GM10266 (cell line): ENCODE data around the gene NR3C2.

Source experiments
- DNase-seq: peaks from one replicate; pipeline ENCODE4 v3.0.0; 2012; ENCODE audit errors: extremely low spot score
- TF ChIP-seq, protein P1 (sequence below): IDR thresholded peaks from 2 replicates; pipeline ENCODE4 v1.5.1; 2012; ENCODE audit warnings: mild to moderate bottlenecking, low read depth; ENCODE audit not compliant: control insufficient read depth, insufficient read depth; ENCODE audit errors: missing control alignments

NR3C2 gene

DNA sequence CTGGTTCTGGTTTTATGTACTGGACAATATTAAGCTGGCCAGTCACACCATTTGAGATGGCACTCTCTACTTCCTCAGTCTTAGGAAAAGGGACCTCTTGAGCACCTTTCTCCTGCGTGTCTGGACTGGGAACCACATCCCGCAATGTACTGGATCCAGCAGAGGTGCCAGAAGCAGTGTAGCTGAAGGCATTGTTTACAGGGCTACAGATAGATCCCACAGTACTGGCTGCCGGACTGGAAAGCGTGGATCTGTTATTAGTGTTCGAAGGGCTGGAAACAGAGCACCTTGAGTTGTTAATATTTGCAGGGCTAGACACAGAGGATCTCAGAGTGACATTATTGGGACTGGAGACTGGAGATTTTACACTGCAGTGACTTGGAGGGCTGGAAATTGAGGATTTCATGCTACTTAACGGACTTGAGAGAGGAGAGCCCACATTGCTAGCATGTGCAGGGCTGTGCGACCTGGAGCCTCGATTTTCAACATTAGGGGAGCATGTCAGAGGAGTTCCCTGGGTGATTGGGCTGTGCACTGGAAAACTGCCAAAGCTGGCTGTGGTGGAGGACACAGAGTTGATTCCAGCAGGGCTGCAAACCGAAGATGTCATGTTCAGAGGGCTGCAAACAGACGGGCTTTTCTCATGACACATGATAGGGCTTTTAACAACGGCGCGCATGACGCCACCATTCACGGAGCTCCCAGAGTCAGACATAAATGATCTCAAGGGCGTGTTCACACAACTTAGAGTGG, 6.4 kb downstream of the NR3C2 start:
- DNase-seq = no peak
- TF ChIP-seq, protein P1, sequence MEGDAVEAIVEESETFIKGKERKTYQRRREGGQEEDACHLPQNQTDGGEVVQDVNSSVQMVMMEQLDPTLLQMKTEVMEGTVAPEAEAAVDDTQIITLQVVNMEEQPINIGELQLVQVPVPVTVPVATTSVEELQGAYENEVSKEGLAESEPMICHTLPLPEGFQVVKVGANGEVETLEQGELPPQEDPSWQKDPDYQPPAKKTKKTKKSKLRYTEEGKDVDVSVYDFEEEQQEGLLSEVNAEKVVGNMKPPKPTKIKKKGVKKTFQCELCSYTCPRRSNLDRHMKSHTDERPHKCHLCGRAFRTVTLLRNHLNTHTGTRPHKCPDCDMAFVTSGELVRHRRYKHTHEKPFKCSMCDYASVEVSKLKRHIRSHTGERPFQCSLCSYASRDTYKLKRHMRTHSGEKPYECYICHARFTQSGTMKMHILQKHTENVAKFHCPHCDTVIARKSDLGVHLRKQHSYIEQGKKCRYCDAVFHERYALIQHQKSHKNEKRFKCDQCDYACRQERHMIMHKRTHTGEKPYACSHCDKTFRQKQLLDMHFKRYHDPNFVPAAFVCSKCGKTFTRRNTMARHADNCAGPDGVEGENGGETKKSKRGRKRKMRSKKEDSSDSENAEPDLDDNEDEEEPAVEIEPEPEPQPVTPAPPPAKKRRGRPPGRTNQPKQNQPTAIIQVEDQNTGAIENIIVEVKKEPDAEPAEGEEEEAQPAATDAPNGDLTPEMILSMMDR = no peak

DNA sequence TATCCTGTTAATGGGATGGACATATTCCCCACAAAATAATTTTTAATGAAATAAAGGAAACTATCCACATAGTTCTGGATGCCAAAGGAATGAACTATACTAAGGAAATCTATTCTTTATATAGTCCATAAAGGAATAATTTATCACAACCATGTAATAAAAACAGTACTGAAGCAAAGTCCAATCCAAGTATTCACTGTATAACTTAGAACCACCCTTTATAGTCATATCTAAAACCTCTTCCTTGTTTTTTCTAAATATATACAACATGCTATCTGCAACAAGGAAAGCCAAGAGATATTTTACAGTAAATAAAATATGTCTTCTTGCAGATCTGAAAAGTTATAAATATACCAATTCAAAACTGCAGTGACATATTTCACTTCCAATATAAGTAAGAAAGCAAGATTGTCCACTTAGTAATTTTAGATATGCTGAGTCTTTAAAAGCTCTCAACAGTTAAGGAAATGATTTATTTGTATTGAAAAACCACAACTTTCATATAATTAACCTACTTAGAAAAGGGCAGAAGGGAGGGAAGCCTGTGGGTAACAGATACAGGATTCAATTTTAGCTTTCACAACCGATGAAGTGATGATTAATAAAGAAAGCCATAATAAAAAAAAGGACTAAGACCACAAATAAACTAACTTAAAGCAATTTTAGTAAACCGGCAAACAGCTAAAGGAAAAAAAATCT, 8.0 kb downstream of the NR3C2 start:
- TF ChIP-seq, protein P1 = no peak

DNA sequence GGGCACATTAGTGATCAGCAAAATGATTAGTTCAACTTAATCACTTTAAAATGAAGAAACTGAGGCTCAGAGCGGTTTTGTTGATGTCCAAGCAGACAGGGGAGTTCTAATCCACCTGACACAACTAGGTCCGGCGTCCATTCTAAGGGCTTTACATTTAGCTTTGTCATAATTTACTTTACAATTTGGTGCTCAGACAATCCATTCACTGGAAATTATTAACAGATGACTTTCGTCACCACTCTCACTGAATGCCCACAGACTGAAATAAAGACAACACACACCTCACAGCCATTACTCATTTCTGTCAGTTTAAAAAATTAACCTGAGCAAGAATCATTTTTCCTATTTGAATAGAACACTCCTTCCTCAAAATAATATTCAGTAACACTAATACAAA, 10.8 kb downstream of the NR3C2 start:
- TF ChIP-seq, protein P1 = no peak
- no peak for DNase-seq

More for the DNA sequence above, 8.0 kb downstream of the NR3C2 start:
- DNase-seq = no peak

DNA sequence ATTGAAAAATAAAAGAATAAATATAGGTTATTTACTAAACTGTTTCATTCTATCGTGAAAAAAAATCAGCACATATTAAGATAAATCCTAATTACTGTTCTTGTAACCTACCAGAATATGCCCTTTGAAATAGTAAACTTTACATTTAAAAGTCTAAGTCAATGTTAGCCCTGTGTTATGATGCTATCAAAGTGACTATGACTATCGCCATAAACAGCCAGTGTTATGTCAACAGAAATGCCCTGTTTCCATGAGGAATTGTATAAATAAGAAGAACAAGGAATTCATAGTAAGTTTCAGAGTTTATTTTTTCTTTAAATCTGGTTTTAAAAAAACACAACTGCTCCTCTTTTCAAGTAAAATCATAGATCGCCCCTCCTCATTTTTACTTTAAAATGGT, 11.4 kb downstream of the NR3C2 start:
- no peak for DNase-seq
- TF ChIP-seq, protein P1 = no peak

DNA sequence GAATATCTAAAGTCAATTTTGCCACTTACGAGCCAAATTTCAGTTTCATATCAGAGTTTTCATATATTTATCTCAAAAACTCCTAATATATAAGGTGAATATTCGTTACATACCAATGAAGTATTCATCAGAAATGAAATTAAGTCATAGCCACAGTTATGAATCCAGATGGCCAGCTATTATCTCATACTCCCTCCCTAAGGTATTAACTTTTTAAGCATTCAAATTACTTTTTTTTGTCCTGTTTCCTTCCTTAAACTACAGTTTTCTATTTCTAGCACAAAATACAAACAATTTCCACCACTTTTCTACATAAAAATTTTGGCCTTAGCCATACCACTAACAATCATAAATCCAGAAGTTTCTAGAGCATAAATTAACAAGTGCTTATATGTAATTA, 13.0 kb downstream of the NR3C2 start:
- TF ChIP-seq, protein P1 = no peak

DNA sequence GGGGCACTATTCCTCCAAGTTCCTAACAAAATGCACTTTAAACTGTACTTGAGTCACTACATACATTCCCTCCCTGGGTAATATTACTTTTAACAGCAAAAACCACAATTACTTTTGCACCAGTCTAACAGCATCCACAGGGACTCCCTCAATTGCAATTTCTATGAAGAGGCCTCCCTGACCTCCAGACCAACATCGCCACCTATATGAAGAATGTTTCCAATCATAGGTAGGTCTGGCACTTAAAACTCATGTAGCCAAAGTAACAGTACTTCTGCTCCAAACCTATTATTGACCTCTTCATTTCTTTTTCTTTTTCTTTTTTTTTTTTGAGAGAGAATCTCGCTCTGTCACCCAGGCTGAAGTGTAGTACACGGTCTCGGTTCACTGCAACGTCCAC, 15.6 kb downstream of the NR3C2 start:
- TF ChIP-seq, protein P1 = no peak
- DNase-seq = no peak

More for the DNA sequence above, 13.0 kb downstream of the NR3C2 start:
- DNase-seq = no peak
